OCI-LY3 (cell line): ENCODE data around the gene ZNF576.

Experiments
- H2AFZ ChIP-seq: fragments of 200-600, 300-600 bp; shearing (Covaris generic); 2 replicates; pipeline ENCODE4 v1.6.0; 2014; ENCODE audit warnings: antibody characterized with exemption, low read depth, low read length
- H3K27ac ChIP-seq: fragments of 200-600, 300-600 bp; sonication (generic); 2 replicates; pipeline ENCODE4 v1.5.1; 2014; ENCODE audit warnings: mild to moderate bottlenecking, low read length, moderate library complexity, mixed read lengths
- H3K27me3 ChIP-seq: fragments of 200-600, 300-600 bp; sonication (generic); 2 replicates; pipeline ENCODE4 v1.6.1; 2014; ENCODE audit warnings: low read depth, low read length, mixed read lengths
- H3K36me3 ChIP-seq: fragments of 200-600, 300-600 bp; sonication (generic); replicated peaks from 2 replicates; pipeline ENCODE3; 2014; ENCODE audit warnings: low read depth, low read length, mixed read lengths
- H3K4me1 ChIP-seq: fragments of 300-600, 200-600 bp; sonication (generic); 2 replicates; pipeline ENCODE4 v1.6.1; 2014; ENCODE audit warnings: low read length, mixed read lengths
- H3K4me2 ChIP-seq: fragments of 200-600, 300-600 bp; sonication (generic); 2 replicates; pipeline ENCODE4 v1.6.1; 2014; ENCODE audit warnings: low read length, mixed read lengths
- H3K4me3 ChIP-seq: fragments of 300-600, 200-600 bp; sonication (generic); 2 replicates; pipeline ENCODE4 v1.5.1; 2014; ENCODE audit warnings: antibody characterized with exemption, mild to moderate bottlenecking, low read length, moderate library complexity
- H3K79me2 ChIP-seq: fragments of 300-600, 200-600 bp; shearing (Covaris generic); 2 replicates; pipeline ENCODE4 v1.6.1; 2014; ENCODE audit warnings: mild to moderate bottlenecking, low read length, mixed read lengths
- H3K9ac ChIP-seq: fragments of 300-600, 200-600 bp; shearing (Covaris generic); 2 replicates; pipeline ENCODE4 v1.6.0; 2014; ENCODE audit warnings: mild to moderate bottlenecking, low read length, moderate library complexity
- H3K9me3 ChIP-seq: fragments of 200-600, 300-600 bp; shearing (Covaris generic); 2 replicates; pipeline ENCODE4 v1.6.1; 2014; ENCODE audit warnings: low read length, mixed read lengths; ENCODE audit not compliant: insufficient read depth
- H4K20me1 ChIP-seq: fragments of 200-600, 300-600 bp; sonication (generic); 2 replicates; pipeline ENCODE4 v1.6.1; 2016; ENCODE audit warnings: low read length, mixed read lengths; ENCODE audit not compliant: insufficient read depth
- CTCF ChIP-seq: fragments of 200-600, 300-600 bp; sonication (generic); IDR thresholded peaks from 2 replicates; pipeline ENCODE4 v1.5.1; 2014; ENCODE audit warnings: antibody characterized with exemption, low read length, low read depth
- EZH2phosphoT487 ChIP-seq: fragments of 200-600 bp; shearing (Covaris generic); IDR thresholded peaks from 2 replicates; pipeline ENCODE4 v1.6.1; 2018; ENCODE audit warnings: antibody characterized with exemption, mixed run types, low read depth

The ZNF576 gene

GRCh38 chr19:43639519-43640423 lies 43.4 kb downstream of the ZNF576 start, which contains the start of gene CADM4:
Gene CADM4, minus strand, starts transcription at chr19:43639850. Its CDS starts 60 bp downstream, at chr19:43639790.
- Histone ChIP-seq H3K9me3 (no peaks in the 10 kb centered on the region), H2AFZ (no peak within 1 kb of the TSS), H3K4me3 (peak within 1 kb of the TSS; percentile 79), H3K36me3 (no peaks in the 10 kb centered on the region), H3K27ac (no peak within 1 kb of the TSS), H4K20me1 (no peaks in the 10 kb centered on the region), H3K27me3 (no peaks in the 10 kb centered on the region), H3K4me2 (peak within 1 kb of the TSS; percentile 75), H3K9ac (peak within 1 kb of the TSS; percentile 62), H3K4me1 (peaks cover 10% of the 10 kb centered on the region), H3K79me2 (no peaks in the 10 kb centered on the region)
- TF ChIP-seq CTCF = no peak
- TF ChIP-seq EZH2phosphoT487 = no peak

GRCh38 chr19:43640424-43640757 lies 44.0 kb downstream of the ZNF576 start:
- H3K27ac ChIP-seq = no peak overlapping the region
- no peak overlapping the region for H3K4me3 ChIP-seq
- H3K4me2 ChIP-seq = no peak overlapping the region
- H3K36me3 ChIP-seq = no peaks in the 10 kb centered on the region
- no peak overlapping the region for H3K9ac ChIP-seq
- no peaks in the 10 kb centered on the region for H3K79me2 ChIP-seq
- no peaks in the 10 kb centered on the region for H3K9me3 ChIP-seq
- H4K20me1 ChIP-seq = no peaks in the 10 kb centered on the region
- H2AFZ ChIP-seq = no peak overlapping the region
- no peaks in the 10 kb centered on the region for H3K27me3 ChIP-seq
- TF ChIP-seq EZH2phosphoT487 (no peak), CTCF (no peak)
- peaks cover 10% of the 10 kb centered on the region for H3K4me1 ChIP-seq

GRCh38 chr19:43641333-43641732 lies 44.9 kb downstream of the ZNF576 start:
- TF ChIP-seq EZH2phosphoT487 (no peak), CTCF (no peak)
- peaks cover 10% of the 10 kb centered on the region for H3K4me1 ChIP-seq
- H3K36me3 ChIP-seq = no peaks in the 10 kb centered on the region
- H3K9ac ChIP-seq = no peak overlapping the region
- H2AFZ ChIP-seq = no peak overlapping the region
- H3K79me2 ChIP-seq = no peaks in the 10 kb centered on the region
- no peaks in the 10 kb centered on the region for H3K9me3 ChIP-seq
- no peaks in the 10 kb centered on the region for H3K27me3 ChIP-seq
- H3K4me3 ChIP-seq = no peak overlapping the region
- no peak overlapping the region for H3K27ac ChIP-seq
- no peak overlapping the region for H3K4me2 ChIP-seq
- no peaks in the 10 kb centered on the region for H4K20me1 ChIP-seq

GRCh38 chr19:43642531-43642930 lies 46.1 kb downstream of the ZNF576 start:
- no peak for TF ChIP-seq EZH2phosphoT487
- no peak for TF ChIP-seq CTCF
- Histone ChIP-seq H3K4me2 (peak overlapping the region; percentile 27; the same call in 1 of the 2 replicates), H3K4me1 (peaks cover 10% of the 10 kb centered on the region), H3K79me2 (no peaks in the 10 kb centered on the region), H3K9ac (no peak overlapping the region), H3K4me3 (no peak overlapping the region), H3K27ac (no peak overlapping the region), H3K27me3 (no peaks in the 10 kb centered on the region), H3K36me3 (no peaks in the 10 kb centered on the region), H2AFZ (peak overlapping the region; percentile 32; the same call in 1 of the 2 replicates), H4K20me1 (no peaks in the 10 kb centered on the region), H3K9me3 (no peaks in the 10 kb centered on the region)
